ENCODE results near the gene AGPAT4.

AGPAT4 gene

GRCh38 chr6:161162722-161163121 is 111.1 kb downstream of the AGPAT4 start:
- no peak for DNase-seq

DNA sequence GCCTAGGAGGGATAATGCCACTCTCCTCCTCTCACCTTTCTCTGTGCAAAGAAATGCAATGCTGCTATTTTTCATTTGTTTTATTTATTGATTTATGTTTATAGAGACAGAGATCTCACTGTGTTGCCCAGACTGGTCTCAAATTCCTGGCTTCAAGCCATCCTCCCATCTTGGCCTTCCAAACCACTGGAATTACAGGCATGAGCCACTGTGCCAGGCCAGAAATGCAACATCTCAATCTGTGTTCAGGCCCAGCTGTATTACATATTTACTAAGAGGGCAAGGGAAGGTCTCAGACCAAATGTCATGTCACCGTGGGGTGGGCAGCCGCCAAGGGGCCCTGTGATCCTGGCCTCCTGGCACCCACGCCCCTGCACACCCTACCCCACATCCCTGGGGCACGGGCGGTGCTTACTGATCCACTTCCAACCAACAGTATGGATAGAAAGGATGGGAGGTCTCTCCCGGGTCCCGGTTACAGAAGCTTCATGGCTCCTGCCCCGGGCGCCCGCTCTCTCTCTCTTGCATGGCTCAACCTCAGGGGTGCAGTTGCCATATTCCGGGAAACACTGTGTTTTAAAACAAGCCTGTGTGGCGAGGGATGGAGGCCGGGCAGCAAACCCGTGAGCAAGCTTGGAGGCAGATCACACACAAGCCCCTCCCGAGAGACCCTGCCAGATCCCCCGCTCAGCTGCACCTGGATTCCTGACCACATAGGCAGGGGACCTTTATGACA is 111.8 kb downstream of the AGPAT4 start:
- no peak for DNase-seq

- DNase-seq: no peak
Measured at GRCh38 chr6:161161121-161161520, 112.7 kb downstream of the AGPAT4 start.

DNA sequence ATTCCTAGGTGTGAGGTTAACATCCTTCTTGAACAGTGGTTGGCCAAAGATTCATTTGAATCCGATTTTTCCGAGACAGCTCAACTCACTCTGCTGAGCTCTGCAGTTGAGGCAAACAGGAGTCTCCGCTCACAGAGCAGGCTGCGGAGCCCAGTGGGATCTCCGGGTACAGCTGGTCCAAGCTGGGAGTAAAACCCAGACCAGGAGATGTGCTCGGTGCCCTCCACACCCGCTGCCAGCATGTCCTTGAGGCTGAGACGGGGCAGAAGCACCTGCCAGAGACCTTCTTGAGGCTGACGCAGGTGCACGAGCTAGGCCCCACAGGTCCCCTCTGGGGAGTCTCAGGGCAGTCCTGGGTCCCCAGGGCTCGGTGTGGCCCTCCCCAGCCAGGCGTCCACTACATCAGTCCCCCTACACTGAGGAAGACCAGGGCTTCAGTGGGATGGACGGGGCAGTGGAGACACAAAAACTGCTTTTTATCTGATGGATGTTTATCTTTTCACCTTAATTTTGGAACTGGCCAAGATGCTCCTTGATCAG is 119.0 kb downstream of the AGPAT4 start:
- DNase-seq: no peak

GRCh38 chr6:161153725-161154124 is 120.1 kb downstream of the AGPAT4 start:
- no peak for DNase-seq

- DNase-seq: no peak
Measured at GRCh38 chr6:161152907-161153662, 120.8 kb downstream of the AGPAT4 start.

GRCh38 chr6:161152527-161152862 is 121.4 kb downstream of the AGPAT4 start:
- no peak for DNase-seq

DNA sequence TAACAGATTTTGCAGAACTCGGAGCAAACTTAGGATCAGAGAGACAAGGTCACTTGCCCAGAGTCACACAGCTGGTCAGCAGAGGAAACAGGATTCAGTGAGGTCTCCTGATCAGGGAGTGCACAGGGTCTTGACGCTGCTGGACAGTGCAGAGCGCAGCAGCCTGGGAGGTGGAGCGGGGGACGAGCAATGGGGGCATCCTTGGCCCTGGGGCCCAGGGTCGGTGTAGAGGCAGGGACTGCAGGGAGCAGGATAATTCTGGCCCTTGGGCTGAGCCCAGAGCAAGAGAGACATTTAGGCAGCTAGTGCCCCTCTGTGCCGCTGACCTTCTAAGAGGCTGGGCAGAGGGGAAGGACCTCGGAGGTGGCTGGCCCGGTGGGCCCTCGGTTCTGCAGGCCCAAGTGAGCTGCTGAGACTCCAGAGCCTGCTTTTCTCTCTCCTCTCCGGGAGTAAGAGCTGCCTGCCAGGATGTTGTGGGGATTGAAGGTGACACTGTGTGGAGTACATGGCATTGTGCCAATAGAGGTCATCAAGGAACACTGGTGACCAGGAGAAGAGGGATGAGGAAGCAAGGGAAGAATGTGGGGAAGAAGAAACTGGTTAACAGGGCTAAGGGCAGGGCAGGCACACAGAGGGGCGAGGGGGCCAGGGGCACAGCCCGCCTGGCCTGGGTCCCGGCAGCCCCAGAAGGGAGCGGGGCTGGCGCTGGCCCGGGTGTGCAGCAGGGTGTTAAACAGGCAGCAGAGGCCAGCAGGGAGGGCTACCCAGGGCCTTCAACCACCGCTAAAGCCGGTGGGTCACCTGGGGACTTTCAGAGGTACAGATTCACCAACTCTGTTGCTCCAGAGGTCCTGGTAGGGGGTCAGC is 122.0 kb downstream of the AGPAT4 start:
- no peak for DNase-seq

GRCh38 chr6:161151059-161151645 is 122.7 kb downstream of the AGPAT4 start:
- DNase-seq: no peak

GRCh38 chr6:161150566-161150965 is 123.3 kb downstream of the AGPAT4 start:
- DNase-seq: no peak

GRCh38 chr6:161150136-161150535 is 123.7 kb downstream of the AGPAT4 start:
- no peak for DNase-seq

DNA sequence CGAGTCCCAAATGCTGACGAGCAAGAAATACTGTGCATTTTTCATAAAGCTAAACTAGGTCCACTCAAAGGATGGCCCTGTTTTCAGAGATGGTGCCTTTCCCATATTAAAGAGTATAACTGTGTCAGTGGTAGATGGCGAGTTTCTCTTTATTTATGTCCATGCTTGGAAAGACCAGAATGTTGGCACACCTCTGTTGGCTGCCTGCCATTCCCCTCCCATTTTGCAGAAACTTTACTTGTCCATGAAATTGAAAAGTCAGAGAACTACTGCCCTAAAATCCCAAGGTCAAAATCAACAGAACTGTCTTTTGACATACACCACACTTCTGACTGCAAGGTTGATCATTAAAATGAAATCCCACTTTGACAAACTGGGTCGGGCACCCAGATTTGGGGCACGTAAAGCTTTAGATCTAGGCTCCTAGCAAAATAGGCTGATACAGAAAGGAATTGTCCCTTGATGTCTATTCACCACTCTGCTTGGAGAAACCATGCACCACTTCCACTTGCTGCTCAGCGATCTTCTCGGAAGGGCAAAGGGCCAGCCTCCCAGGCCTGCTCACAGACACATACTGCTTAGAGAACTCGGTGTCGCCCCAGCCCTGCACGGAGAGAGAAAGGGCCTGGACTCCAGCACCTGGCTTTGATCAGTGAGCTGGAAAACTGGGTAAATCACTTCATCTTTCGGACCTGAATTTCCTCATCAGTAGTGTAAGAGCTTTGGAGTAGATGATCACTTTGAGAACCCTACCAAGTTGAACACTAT is 130.0 kb downstream of the AGPAT4 start:
- DNase-seq: no peak

DNA sequence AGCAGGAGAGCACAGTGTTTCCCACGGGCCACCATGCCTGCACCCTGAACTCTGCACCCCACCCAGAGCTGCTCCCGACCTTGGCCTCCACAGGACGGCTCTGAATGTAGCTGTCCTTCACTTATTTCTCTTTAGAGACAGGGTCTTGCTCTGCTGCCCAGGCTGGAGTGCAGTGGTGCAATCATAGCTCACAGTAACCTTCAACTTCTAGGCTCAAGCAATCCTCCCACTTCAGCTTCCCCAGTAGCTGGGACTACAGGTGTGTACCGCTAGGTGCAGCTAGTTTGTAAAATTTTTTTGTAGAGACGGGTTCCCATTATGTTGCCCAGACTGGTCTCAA is 130.9 kb downstream of the AGPAT4 start:
- no peak for DNase-seq

DNA sequence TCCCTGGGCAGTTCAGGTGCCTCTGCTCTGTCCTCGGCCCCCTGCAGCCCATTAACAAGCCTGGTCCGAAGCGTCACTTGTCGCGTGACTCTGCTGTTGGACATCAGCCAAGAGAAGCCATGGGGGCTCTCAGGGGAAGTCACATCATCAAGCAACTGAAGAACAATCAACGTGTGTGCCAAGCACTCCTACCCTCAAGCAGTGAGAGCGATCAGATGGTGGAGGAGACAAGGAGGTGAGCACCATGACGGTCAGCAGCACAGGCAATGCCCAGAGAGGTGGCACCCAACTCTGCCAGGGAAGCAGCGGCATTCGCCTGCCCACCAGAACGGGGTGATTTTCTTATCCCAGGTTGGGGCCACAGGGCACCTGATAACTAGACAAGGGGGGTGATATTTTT is 132.7 kb downstream of the AGPAT4 start:
- no peak for DNase-seq

DNA sequence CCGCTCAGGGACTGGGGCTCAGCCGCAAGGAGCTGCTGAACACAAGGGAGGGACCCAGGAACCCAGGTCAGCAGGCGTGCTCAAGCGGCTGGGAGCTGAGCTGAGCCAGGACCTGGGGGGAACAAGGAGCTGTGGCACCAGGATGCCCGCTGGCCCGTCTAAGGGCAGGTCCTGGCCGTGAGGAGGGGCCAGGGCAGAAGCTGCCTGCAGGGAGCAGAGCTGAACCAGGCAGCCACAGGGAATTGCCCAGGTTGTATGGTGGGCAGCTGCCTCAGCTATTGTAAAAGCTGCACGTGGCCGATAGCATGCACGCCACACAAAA is 133.3 kb downstream of the AGPAT4 start:
- no peak for DNase-seq

DNA sequence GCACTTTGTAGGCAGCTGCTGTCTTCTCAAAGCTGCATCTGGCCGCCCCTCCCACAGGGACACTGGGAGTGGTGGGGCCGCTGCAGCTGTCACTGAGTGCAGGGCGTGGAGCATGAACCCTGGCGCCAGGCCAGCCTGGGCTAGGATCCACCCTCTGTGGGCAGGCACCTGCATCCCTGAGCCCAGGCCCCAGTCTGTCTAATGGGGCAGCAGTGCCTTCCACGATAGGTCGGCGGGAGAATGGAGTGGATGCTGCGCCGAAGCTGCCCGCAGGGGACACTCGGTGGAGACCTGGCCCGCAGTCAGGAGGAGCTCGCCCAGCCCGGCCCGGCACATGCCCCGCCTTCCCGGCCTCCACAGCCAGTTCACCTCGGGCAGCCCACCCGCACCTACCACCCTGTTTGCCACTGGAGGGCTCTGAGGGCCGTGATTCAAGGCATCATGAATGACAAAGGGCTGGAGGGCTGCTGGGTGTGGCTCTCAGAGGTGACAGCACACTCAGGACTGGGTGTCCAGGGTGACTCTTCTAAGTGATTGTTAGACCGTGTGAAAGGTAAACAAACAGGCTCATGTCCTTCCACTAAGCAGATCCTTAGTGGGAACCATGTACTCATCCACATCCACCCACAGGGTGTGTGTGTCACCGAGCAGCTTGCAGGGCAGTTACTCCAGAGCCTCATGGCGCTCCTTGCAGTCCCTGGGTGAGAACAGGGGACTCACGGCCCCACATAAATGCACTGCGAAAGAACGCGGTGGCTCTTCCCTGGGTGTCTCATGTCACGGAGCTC is 133.9 kb downstream of the AGPAT4 start:
- DNase-seq: no peak

DNA sequence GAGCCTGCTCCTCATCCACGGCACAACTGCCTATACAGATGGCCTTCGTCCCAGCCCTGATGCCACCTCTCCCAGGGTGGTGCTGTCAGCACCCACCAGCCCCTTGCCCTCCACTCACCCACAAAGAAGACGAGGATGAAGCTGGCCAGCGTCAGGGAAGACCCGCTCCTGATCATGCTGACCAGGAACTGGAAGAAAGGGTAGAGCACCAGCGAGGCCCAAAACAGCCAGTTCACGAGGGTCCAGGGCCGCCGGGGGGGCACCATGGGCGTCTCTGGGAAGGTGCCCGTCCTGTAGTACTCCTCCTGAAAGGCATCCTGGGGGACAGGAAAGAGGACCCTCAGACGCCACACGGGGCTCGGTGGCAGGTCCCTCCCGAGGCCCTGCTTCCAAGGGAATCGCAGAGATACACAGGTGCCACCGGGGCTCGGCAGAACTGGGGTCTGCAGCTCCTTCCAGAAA is 134.5 kb downstream of the AGPAT4 start:
- DNase-seq: no peak

GRCh38 chr6:161138543-161139303 is 135.1 kb downstream of the AGPAT4 start:
- no peak for DNase-seq

- DNase-seq: no peak
Measured at GRCh38 chr6:161137839-161138542, 135.9 kb downstream of the AGPAT4 start.

- DNase-seq: no peak
Measured at GRCh38 chr6:161137320-161137719, 136.5 kb downstream of the AGPAT4 start.
